Suprapubic skin (tissue), 4 donors: ENCODE measurements around the gene NEGR1. TPM values are rescaled to one million over a fixed set of nuclear protein-coding genes. Genes with fewer than 3 reads are reported as not detected.
A peak's percentile ranks its signal among the peaks of the same experiment; 100 is the strongest.

Experiments used
- DNase-seq, 2 donors: peaks; one replicate each; pipeline ENCODE4 v3.0.0-alpha.2; 2019; ENCODE audit warnings: low spot score in 2 of 2
- H3K27ac ChIP-seq: fragments of 200-600 bp; sonication (generic); one replicate; pipeline ENCODE4 v1.5.1; 2019
- H3K27me3 ChIP-seq: fragments of 200-600 bp; sonication (generic); one replicate; pipeline ENCODE4 v1.5.1; 2019
- H3K36me3 ChIP-seq: fragments of 200-600 bp; sonication (generic); one replicate; pipeline ENCODE4 v1.5.1; 2019
- H3K4me1 ChIP-seq: fragments of 200-600 bp; sonication (generic); one replicate; pipeline ENCODE4 v1.5.1; 2019
- H3K4me3 ChIP-seq: fragments of 200-600 bp; sonication (generic); one replicate; pipeline ENCODE4 v1.5.1; 2019; ENCODE audit warnings: mild to moderate bottlenecking
- H3K9me3 ChIP-seq: fragments of 200-600 bp; sonication (generic); one replicate; pipeline ENCODE4 v1.5.1; 2019
- EP300 ChIP-seq: sonication (generic); formaldehyde crosslinking; IDR thresholded peaks from one replicate; pipeline ENCODE4 v1.6.1; 2017; ENCODE audit warnings: antibody characterized with exemption
- POLR2A ChIP-seq, 2 donors: fragments of 450-650 bp; IDR thresholded peaks; one replicate each; pipeline ENCODE4 v1.6.1; 2017; ENCODE audit warnings: antibody characterized with exemption in 2 of 2, mild to moderate bottlenecking in 2 of 2, moderate library complexity in 2 of 2
- POLR2AphosphoS5 ChIP-seq, 3 donors: sonication (generic); formaldehyde crosslinking; IDR thresholded peaks; one replicate each; pipeline ENCODE4 v1.6.1; 2017; ENCODE audit warnings: antibody characterized with exemption in 3 of 3
- WGBS: methylation state at CpG from one replicate; pipeline ENCODE4 v1.1.5; 2018; 5-methylcytosine and 5-hydroxymethylcytosine counted together
- total RNA-seq, 4 donors: library from RNA; depleted of rRNA; stranded (reverse); fragments of >200 nt; gene quantifications; one replicate each; pipeline ENCODE4 v1.1.0, GENCODE V29; 2016
- TF ChIP-seq, protein P1 (sequence below), 2 donors: fragments of 200-600 bp in 1 of 2; fragments of 450-650 bp in 1 of 2; sonication (generic) in 1 of 2; IDR thresholded peaks; one replicate each; pipeline ENCODE4 v1.5.1; 2016 to 2019; ENCODE audit warnings: antibody characterized with exemption in 2 of 2, mild to moderate bottlenecking in 1 of 2, moderate library complexity in 1 of 2

Gene NEGR1
- total RNA-seq: 1 to 10 TPM; 3.0 to 9.9 (median 3.8) TPM

DNA sequence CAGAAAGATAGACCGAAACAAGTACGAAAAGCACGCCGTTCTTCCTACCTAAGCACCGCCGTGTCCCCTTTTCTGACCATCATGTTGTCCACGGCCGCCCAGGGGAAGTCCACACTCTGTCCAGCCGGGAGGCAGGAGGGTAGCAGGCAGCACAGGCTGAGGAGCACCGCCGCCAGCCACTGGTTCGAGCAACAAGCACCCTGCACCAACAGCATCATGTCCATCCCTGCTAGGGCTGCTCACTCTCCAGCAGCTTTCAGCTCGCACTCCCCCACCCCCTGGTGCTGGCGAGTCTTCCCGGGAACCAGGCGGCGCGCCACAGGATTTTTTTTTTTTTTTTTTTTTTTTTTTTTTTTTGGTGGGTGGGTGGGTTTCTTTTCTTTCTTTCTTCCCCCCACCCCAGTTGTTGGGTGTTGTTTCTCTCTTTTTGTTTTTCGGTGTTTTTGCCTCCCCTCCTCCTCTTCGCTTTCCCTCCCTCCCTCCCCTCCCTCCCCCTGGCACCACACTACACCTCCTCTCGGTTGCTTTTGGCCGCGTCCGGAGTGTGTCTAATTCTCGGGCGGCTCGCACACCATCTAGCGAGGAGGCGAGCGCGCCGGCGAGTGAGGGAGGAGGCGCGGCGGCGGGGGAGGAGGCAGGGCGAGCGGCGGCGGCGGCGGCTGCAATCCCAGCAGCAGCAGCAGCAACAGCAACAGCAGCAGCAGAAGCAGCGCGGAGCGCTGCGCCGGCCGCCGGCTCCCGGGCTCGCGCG, at the start of gene NEGR1:
NEGR1 (minus strand) TSS at position 269 of the 751 bp plus-strand sequence.
- H3K36me3 ChIP-seq: no peaks in the 10 kb centered on the region
- no peaks in the 10 kb centered on the region for H3K27me3 ChIP-seq
- DNase-seq: peak; percentile 87
- peak within 1 kb of the TSS; percentile 71 for H3K4me3 ChIP-seq
- peaks cover 18% of the 10 kb centered on the region for H3K4me1 ChIP-seq
- under 1% methylated on average over 47 of the region's 54 CpGs for WGBS
- no peaks in the 10 kb centered on the region for H3K9me3 ChIP-seq
- peak within 1 kb of the TSS; percentile 90 for H3K27ac ChIP-seq
- peak in 1 of 3 donors; percentile 42 for TF ChIP-seq POLR2AphosphoS5 (IDR thresholded peaks at IDR 0.05)
- TF ChIP-seq, protein P1, sequence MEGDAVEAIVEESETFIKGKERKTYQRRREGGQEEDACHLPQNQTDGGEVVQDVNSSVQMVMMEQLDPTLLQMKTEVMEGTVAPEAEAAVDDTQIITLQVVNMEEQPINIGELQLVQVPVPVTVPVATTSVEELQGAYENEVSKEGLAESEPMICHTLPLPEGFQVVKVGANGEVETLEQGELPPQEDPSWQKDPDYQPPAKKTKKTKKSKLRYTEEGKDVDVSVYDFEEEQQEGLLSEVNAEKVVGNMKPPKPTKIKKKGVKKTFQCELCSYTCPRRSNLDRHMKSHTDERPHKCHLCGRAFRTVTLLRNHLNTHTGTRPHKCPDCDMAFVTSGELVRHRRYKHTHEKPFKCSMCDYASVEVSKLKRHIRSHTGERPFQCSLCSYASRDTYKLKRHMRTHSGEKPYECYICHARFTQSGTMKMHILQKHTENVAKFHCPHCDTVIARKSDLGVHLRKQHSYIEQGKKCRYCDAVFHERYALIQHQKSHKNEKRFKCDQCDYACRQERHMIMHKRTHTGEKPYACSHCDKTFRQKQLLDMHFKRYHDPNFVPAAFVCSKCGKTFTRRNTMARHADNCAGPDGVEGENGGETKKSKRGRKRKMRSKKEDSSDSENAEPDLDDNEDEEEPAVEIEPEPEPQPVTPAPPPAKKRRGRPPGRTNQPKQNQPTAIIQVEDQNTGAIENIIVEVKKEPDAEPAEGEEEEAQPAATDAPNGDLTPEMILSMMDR (IDR thresholded peaks at IDR 0.05): no peak
- peak in 1 of 2 donors; percentile 64 for TF ChIP-seq POLR2A (IDR thresholded peaks at IDR 0.05)

DNA sequence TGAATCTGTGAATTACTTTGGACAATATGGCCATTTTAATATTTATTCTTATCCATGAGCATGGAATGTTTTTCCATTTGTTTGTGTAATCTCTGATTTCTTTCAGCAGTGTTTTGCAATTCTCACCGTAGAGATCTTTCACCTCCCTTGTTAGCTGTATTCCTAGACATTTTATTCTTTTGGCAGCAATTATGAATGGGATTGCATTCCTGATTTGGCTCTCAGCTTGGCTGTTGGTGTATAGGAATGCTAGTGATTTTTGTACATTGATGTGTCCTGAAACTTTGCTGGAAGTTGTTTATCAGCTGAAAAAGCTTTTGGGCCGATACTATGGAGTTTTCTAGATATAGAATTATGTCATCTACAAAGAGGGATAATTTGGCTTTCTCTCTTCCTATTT, 44.2 kb upstream of the NEGR1 start:
- no peak overlapping the region for H3K27ac ChIP-seq
- no peak overlapping the region for H3K4me3 ChIP-seq
- TF ChIP-seq POLR2AphosphoS5 (IDR thresholded peaks at IDR 0.05) (no peak), EP300 (no peak), POLR2A (IDR thresholded peaks at IDR 0.05) (no peak)
- TF ChIP-seq, protein P1 (IDR thresholded peaks at IDR 0.05): no peak
- no peak for DNase-seq
- WGBS: no CpG with 5 or more reads among the region's 2 CpGs
- no peaks in the 10 kb centered on the region for H3K4me1 ChIP-seq
- no peaks in the 10 kb centered on the region for H3K36me3 ChIP-seq
- no peaks in the 10 kb centered on the region for H3K9me3 ChIP-seq
- H3K27me3 ChIP-seq: no peaks in the 10 kb centered on the region

DNA sequence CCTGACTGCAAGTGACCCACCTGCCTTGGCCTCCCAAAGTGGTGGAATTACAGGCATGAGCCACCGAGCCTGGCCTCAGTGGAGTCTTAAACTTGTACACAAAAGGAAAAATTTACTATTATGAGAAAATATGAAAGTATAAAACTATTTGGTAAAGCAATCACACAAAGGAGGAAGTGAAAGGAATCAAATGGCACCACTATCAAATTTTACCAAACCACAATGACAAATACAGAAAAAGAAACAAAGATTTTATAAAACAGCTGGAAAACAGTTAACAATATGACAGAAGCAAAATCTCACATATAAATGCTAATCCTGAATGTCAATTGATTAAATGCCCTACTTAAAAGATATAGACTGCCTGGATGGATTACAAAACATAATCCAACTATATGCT, 42.1 kb upstream of the NEGR1 start:
- H3K4me1 ChIP-seq: no peaks in the 10 kb centered on the region
- H3K27ac ChIP-seq: no peak overlapping the region
- H3K36me3 ChIP-seq: no peaks in the 10 kb centered on the region
- no CpG with 5 or more reads among the region's 1 CpG for WGBS
- TF ChIP-seq POLR2A (IDR thresholded peaks at IDR 0.05) (no peak), POLR2AphosphoS5 (IDR thresholded peaks at IDR 0.05) (no peak), EP300 (no peak)
- TF ChIP-seq, protein P1 (IDR thresholded peaks at IDR 0.05): no peak
- H3K4me3 ChIP-seq: no peak overlapping the region
- no peaks in the 10 kb centered on the region for H3K9me3 ChIP-seq
- no peak for DNase-seq
- H3K27me3 ChIP-seq: no peaks in the 10 kb centered on the region

DNA sequence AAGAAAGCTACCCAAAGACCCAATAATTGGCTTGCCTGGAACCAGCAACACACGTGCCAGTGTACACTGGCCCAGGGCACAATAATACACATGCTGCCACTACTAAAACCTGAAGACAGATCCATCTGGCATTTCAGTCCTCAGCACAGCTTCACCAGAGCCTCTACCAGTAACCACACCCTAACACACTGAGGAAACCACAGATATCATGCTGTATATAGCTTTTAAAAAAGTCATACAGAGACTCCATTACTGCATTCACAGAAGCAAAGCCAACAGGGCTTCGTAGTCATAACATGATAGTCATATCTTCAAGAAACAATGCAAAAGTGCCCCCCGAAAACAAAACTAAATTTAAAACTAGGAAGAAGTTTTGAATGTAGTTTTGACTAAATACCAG, 40.6 kb upstream of the NEGR1 start:
- no peak overlapping the region for H3K4me3 ChIP-seq
- H3K9me3 ChIP-seq: no peaks in the 10 kb centered on the region
- H3K27me3 ChIP-seq: no peaks in the 10 kb centered on the region
- no peak for TF ChIP-seq POLR2AphosphoS5 (IDR thresholded peaks at IDR 0.05)
- TF ChIP-seq EP300: no peak
- no peak for TF ChIP-seq POLR2A (IDR thresholded peaks at IDR 0.05)
- TF ChIP-seq, protein P1 (IDR thresholded peaks at IDR 0.05): no peak
- no CpG with 5 or more reads among the region's 3 CpGs for WGBS
- H3K4me1 ChIP-seq: no peaks in the 10 kb centered on the region
- DNase-seq: no peak
- H3K27ac ChIP-seq: no peak overlapping the region
- no peaks in the 10 kb centered on the region for H3K36me3 ChIP-seq

DNA sequence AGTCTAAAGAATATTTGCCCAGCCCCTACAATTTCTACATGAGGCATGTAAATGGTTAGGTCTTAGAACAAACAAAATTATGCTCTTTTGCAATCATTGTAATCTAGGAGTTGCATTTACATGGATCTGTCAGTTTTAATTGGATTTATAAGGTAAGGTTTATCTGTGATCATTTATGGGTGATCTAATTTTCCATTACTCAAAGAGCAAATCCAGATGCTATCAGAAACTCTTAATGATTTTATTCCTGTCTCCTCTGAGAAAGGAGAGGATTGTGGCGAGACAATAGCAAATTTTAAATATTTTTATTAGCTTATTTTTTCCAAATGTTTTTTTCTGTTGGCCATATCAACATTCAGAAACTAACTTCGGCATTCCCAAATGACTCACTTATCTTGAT, 14.2 kb upstream of the NEGR1 start:
- DNase-seq: no peak
- Histone ChIP-seq H3K36me3 (no peaks in the 10 kb centered on the region), H3K4me3 (no peak overlapping the region), H3K27ac (no peak overlapping the region), H3K4me1 (no peaks in the 10 kb centered on the region), H3K27me3 (no peaks in the 10 kb centered on the region), H3K9me3 (no peaks in the 10 kb centered on the region)
- TF ChIP-seq POLR2AphosphoS5 (IDR thresholded peaks at IDR 0.05) (no peak), EP300 (no peak), POLR2A (IDR thresholded peaks at IDR 0.05) (no peak)
- TF ChIP-seq, protein P1 (IDR thresholded peaks at IDR 0.05): no peak
- 59% methylated on average over 2 of the region's 2 CpGs for WGBS
